ENCODE results near the gene FMOD.

The FMOD gene

GRCh38 chr1:203328714-203329122 lies 22.2 kb downstream of the FMOD start:
- DNase-seq (ENCODE audit: low read depth), result no peak
- no peak for TF ChIP-seq CTCF (IDR thresholded peaks at IDR 0.05; ENCODE audit: control insufficient read depth, extremely low read depth, insufficient read depth)
- no peak overlapping the region for H3K4me3 ChIP-seq (ENCODE audit: low read depth, low read length)

GRCh38 chr1:203327684-203328457 lies 23.1 kb downstream of the FMOD start:
- DNase-seq (ENCODE audit: low read depth), result no peak
- no peak for TF ChIP-seq CTCF (IDR thresholded peaks at IDR 0.05; ENCODE audit: control insufficient read depth, extremely low read depth, insufficient read depth)
- H3K4me3 ChIP-seq (ENCODE audit: low read depth, low read length), result no peak overlapping the region

GRCh38 chr1:203326830-203327683 lies 23.9 kb downstream of the FMOD start:
- TF ChIP-seq CTCF (IDR thresholded peaks at IDR 0.05; ENCODE audit: control insufficient read depth, extremely low read depth, insufficient read depth), result no peak
- H3K4me3 ChIP-seq (ENCODE audit: low read depth, low read length), result peak overlapping the region; percentile 50
- DNase-seq (ENCODE audit: low read depth), result peak; percentile 71

GRCh38 chr1:203325418-203326091 lies 25.4 kb downstream of the FMOD start:
- H3K4me3 ChIP-seq (ENCODE audit: low read depth, low read length), result no peak overlapping the region
- no peak for TF ChIP-seq CTCF (IDR thresholded peaks at IDR 0.05; ENCODE audit: control insufficient read depth, extremely low read depth, insufficient read depth)
- DNase-seq (ENCODE audit: low read depth), result peak; percentile 65

GRCh38 chr1:203325026-203325417 lies 25.9 kb downstream of the FMOD start:
- DNase-seq (ENCODE audit: low read depth), result no peak
- H3K4me3 ChIP-seq (ENCODE audit: low read depth, low read length), result no peak overlapping the region
- TF ChIP-seq CTCF (IDR thresholded peaks at IDR 0.05; ENCODE audit: control insufficient read depth, extremely low read depth, insufficient read depth), result no peak

- TF ChIP-seq CTCF (IDR thresholded peaks at IDR 0.05; ENCODE audit: control insufficient read depth, extremely low read depth, insufficient read depth), result no peak
- no peak overlapping the region for H3K4me3 ChIP-seq (ENCODE audit: low read depth, low read length)
- no peak for DNase-seq (ENCODE audit: low read depth)
Observed at GRCh38 chr1:203324105-203325025, 26.6 kb downstream of the FMOD start.
